ENCODE data around the gene LCN6.
"Not testable (repeated sequence)": the region's sequence is repeated elsewhere in the genome, so short reads cannot be mapped to it uniquely, and the experiment has no call there.

The LCN6 gene

DNA sequence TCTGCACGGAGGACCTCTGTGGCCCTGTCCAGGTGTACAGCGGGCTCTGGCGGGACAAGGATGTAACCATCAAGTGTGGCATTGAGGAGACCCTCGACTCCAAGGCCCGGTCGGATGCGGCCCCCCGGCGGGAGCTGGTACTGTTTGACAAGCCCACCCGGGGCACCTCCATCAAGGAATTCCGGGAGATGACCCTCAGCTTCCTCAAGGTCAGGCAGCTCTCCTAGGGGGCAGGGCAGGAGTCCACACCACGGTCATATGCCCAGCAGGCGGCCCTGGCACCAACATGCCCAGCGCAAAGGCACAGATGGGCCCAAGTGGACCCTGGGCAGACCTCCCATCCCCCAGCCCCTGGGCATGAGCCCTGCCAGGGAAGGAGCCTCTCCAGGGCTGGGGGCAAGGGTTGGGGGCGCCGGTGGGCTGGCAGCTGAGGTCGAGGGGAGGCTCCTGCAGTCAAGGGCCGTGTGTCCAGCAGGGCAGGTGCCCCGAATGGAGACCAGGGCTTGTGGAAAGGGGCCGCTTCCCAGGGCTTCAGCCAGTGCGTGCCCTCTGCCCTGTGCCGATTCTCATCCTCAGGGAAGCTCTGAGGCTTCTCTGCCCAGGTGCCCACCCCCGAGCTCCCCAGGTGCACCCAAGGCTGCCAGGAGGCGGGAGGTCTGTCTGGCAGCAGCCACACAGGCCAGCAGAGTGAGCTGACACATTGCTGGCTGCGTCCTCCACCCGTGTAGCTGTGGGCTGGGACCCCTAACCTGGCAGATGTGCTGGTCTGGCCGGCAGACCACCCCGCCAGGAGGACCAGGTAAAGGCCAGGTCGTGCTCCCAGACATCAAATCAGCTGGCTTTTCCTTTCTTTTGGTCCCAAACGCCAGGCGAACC is 26.0 kb downstream of the LCN6 start:
- DNase-seq = no peak

DNA sequence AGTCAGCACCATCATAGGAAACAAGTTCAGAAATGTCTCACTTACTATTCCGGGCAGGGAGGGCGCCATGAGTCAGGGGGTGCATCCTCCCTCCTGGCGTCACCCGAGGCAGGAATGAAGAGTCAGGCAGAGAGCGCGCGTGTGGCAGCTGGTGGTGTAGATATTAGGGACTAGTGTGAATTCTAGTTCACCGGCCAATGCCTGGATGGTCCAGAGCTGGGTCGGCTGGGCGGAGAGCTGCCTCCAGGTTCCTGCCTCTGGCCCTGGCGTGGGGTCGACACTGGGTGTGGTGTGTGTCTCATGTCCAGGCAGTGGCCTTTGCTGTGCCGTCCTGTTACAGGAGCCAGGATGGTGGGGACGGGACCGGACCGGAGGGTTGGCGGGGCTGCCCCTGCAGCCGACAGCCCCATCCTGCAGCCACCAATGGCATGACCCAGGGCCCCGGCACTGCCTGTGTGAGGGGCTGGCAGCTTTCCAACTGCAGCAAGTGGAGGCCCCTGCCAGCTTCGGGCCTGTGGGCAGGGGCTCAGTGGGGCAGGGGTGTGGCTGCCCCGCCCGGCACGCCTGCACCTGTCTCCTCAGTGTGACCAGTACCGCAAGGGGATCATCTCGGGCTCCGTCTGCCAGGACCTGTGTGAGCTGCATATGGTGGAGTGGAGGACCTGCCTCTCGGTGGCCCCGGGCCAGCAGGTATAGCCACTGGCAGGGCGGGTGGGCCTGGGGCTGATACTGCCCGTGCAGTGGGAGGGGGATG is 26.8 kb downstream of the LCN6 start:
- no peak for DNase-seq

DNA sequence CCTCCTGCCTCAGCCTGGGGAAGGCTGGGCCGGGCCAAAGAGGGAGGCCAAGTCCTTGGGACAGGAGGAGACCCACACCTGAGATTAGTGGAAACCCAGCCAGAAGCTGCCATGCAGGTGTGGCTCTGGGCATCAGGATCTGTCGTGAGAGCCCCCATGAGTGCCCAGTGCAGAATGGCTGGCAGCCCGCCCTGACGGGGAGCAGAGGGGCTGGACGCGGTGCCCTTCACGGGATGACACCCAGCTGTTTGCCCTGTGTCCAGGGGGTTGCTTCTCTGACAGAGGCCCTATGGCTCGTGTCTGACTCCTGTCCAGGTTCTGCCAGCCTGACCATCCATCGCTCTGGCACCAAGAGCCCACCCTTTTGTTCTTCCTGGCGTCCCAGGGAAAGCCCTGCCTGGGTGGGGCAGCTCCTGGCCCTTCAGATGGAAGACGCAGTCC is 27.4 kb downstream of the LCN6 start:
- DNase-seq = no peak

DNA sequence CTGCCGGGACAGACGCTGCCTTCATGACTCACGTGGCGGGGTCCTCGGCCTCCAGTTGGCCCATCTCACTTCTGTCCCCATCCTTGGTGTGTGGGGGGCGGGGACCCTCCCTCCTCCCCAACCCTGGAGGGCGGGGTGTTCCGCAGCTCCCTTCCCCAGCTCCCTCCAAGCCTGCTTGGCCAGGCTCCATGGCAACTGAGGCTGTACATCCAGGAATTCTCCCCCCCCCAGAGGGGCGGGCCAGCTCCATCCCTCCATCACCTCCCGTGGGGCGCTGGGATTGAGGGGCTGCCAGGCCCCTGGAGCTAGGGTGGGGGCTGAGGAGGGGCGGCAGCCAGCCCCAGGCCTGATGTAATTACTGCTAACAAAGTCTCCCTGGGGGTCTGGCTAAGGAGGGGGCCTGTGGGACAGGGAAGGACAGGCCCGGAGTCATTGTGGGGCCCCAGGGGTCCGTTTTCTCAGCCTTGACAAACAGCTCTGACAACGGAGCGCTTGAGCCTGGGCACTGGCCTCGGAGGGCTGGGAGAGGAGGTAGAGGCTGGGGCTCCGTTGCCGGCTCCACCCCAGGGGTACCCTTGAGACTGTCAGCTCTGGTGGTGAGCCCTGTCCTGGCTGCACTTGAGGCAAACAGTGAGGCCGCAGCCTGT is 28.0 kb downstream of the LCN6 start:
- no peak for DNase-seq

DNA sequence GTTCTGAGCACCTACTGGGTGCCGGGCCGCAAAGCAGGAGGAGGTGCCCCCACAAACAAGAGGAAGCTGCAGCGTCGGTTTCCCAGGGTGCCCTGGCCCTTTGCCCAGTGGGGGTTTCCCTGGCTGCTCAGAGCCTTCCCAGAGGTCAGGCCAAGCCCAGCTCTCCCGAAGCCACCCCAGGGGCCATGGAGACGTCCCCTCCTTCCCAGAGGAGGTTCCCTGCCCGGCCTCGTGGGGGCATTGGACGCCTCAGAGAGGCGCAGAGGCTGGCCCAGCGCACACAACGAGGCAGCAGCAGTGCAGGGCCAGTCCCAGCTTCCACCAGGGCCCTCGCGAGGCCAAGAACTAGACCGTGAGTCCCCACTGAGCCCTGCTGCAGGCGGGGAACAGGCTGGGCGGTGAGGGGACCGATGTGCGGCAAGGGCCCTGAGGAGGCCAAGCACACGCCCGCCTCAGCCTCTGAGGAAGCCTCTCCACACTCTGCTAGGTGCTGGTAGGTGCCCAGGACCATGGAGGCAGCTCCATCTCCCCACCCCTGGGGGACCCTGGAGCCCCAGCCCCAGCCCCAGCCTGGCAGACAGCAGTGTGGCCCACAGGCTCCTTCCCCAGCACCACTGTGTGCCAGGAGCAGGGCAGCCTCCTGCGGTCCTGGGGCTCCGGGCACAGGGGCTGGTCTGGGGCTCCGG is 29.0 kb downstream of the LCN6 start:
- no peak for DNase-seq

DNA sequence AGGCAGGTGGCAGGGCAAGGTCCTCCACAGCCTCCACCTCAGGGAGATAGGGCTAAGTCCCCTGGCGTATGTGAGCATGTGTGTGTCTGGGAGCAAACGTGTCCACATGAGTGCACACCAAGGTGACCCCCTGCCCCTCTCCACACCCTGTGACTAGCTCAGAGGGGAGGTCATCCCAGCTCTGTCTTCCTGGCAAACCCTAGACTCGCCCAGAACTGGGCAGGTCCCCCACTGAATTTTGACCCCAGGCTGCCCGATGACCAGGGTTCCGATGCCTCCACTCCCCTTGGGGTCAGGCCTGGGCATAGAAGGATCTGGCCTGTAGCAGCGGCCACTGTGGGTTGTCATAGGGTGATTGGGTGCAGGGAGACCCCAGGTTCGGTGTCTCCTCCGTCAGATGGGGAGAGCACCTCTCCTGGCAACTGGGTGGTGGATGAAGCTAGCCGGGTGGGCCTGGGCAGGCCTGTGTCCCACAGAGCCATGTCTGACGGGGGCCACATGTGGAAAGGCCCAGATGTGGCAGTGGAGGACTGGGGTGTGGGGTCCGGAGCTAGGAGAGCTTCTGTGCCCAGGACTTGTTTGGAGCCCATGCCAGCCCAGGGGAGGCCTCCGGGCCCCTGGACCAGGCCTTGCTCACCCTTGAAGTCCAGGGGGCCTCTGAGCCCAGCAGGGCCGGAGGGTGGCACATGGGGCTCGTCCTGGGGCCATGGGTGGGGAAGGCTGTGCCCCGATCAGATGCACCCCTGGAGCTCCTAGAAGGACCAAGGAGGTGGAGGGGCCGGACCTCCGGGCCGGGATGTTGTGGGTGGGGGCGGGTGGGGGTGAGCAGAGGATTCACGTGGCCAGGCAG is 29.8 kb downstream of the LCN6 start:
- DNase-seq = no peak

DNA sequence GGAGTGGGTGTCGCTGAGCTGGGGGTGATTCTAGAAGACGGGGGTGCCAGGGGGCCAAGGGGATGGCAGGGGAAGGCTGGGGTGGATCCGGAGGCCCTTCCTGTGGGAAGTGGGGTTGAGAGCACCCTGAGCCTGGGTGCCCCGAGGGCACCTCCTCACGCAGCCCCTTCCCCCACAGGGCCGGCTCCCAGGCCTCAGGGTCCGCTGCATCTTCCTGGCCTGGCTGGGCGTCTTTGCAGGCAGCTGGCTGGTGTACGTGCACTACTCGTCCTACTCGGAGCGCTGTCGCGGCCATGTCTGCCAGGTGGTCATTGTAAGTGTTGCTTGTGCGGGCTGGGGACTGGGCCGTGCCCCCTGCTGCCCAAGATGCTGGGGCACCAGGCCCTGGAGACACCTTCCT is 30.9 kb downstream of the LCN6 start:
- DNase-seq = no peak

DNA sequence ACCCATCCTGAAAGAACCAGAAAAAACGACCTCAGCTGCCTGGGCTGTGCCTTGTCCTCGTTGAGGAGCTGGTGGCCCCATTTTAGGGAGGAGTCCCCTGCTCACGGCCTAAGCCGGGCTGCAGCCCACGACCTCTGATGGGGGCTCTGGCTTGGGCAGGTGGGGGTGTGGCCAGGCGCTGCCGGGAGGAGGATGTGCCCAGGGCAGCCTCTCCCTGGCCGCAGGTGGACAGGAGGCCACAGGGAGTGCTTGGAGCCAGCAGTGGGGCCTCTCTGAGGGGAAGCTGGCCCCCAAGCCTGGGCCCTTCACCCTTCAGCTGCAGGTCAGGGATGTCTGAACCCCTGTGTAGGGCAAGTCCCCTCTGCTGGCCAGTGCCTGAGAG is 33.4 kb downstream of the LCN6 start:
- DNase-seq = no peak

DNA sequence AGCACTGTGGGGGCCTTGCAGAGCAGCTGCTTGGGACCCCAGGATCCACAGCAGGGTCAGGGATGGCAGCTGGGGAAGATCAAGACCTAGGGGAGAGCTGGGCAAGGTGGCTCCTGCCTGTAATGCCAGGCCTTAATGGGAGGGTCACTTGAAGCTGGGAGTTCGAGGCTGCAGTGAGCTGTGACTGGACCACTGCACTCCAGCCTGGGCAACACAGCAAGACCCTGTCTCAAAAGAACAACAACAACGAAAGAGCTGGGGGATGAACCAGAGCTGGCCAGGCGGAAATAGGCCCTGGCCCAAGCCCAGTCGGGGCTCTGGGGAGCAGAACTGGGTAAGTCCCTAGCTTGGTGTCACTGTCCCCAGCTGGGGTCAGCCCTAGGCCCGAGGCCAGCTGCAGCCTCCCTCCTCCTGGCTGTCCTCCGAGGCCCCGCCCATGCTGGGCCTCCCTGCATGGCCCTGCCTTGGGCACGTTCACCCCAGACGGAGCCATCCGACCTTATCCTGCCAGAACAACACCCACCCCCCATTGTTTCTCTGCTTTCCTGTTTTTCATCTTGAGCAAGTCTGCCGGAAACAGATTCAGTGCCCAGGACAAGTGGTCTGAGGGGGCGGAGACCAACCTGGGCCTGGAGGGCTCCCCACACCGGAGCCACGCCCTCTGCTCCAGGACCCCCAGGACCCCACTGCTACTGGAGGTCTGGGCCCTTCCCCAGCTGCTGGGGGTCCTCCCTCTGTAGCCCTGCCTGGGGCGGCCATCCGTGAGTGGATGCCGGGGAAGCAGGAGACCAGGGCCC is 34.0 kb downstream of the LCN6 start:
- no peak for DNase-seq

DNA sequence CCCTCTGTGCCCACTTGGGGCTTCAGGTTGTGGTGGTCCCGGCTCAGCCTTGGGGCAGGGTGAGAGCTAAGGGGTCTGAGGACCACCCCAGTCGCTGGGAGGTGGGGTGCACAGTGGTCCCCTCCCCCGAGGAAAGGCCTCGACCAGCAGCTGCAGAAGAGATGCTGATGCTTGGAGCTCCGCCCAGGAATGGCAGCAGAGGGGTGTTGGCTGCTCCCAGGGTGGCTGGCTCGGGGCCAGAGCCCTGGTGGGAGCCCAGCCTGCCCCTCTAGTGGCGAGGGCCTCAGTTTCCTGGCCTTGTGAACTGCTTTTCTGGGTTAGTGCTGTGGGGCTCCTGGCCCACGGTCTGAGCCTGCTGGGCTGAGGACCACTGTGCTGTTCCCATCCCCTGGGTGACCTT is 34.8 kb downstream of the LCN6 start:
- DNase-seq = no peak

DNA sequence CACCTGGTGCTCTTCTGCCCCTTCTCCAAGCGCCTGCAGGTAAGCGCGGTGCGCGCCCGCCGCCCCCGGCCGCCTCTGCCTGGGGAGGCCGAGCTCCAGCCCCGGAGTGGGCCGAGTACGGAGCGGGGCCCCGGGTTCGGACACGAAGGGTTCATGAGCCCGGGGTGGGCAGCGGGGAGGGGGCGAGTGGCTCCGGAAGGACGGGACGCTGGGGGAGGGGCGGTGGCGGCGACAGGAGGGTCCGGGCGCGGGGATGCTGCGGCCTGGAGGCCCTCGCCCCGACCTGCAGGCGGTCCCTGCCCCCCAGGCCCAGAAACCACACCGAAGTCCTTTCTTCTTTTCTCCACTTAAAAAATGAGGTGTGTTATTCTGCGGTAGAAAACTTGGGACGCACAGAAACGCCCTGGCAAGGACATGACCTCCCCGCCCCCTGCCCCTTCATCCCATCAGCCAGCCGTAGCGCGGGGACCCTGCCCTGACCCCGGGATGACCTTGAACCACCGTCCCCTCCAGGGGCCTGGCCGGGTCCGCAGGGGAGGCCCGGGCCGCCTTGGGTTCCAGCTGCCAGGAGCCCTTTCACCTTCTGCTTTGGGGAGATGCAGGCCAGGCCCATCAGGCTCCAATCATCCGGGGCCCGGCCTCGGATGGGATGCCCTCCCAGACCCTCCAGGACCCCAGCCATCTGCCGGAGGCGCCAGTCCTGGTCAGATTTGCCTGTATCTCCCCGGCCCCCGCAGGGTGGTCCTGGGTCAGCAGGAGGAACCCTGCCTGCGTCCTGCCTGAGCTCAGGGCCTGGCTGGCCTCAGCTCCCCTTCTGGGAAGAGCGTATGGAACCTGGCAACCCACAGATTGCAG is 35.4 kb downstream of the LCN6 start:
- DNase-seq = no peak

DNA sequence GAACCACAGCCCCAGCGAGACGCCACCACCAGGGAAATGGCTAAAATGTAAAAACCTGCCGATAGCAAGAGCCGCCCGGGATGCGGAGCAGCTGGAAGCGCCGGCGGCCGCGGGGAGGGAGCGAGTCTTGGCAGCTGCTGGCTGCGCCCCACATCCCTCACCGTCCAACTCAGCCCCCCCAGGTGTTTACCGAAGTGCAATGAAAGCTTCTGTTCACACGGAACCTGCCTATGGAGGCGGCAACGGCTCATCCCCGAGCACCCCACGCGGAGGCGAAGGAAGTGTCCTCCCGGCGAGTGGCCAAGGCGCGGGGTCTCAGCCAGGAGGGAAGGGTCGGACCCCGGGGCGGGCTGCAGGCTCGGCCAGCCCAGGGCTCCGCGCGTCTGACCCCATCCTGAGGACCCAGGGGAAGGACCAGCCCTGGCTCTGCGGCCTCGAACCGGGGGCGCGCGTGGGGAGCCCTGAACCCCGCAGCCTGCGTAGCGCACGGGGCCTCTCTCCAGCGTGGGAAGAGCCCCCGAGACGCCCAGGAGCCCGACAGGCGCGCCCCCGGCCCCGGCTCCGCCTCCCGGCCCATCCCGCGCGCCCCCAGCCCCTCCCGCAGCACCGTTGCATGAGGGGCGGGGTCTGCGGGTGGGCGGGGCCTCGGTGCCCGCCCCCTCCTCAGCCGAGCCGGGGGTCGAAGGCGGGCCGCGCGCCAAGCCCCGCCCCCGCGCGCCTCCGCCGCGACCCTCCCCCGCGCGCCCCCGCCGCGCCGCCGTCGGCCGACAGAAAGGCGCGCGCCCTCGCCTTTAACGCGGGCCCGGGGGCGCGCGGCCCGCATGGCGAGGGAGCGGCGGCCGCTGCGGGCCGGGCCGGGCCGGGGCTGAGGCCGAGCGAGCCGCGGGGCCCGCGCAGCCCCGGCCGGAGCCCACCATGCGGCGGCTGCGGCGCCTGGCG is 36.3 kb downstream of the LCN6 start, which contains the start of gene DIPK1B:
Gene DIPK1B, plus strand, starts transcription at position 822 of the 939 bp plus-strand sequence. Its CDS starts 94 bp downstream, at position 916.
- DNase-seq = no peak

DNA sequence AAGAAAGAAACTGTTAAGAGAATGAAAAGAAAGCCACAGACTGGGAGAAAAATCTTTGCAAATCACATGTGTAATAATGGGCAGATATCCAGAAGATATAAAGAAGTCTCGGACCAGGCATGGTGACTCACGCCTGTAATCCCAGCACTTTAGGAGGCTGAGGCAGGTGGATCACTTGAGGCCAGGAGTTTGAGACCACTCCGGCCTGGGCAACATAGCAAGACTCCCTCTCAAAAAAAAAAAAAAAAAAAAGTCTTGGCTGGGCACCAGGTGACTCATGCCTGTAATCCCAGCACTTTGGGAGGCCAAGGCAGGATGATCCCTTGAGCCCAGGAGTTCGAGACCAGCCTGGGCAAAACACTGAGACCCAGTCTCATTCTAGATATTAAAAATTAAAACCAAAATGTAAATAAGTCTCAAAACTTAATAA is 37.1 kb downstream of the LCN6 start:
- DNase-seq = not testable (repeated sequence)

DNA sequence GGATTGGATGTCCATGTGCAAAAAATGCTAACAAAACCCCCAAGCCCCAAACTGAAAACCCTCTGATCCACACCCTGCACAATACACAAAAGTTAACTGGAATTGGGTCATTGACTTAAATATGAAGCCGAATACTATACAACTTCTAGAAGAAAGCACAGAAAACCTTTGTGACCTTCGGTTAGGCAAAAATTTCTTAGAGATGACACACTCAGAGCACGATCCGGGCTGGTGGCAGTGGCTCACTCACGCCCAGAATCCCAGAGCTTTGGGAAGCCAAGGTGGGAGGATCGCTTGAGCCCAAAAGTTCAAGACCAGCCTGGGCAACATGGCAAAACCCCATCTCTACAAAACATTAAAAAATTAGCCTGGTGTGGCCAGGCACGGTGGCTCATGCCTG is 37.8 kb downstream of the LCN6 start:
- DNase-seq = no peak

DNA sequence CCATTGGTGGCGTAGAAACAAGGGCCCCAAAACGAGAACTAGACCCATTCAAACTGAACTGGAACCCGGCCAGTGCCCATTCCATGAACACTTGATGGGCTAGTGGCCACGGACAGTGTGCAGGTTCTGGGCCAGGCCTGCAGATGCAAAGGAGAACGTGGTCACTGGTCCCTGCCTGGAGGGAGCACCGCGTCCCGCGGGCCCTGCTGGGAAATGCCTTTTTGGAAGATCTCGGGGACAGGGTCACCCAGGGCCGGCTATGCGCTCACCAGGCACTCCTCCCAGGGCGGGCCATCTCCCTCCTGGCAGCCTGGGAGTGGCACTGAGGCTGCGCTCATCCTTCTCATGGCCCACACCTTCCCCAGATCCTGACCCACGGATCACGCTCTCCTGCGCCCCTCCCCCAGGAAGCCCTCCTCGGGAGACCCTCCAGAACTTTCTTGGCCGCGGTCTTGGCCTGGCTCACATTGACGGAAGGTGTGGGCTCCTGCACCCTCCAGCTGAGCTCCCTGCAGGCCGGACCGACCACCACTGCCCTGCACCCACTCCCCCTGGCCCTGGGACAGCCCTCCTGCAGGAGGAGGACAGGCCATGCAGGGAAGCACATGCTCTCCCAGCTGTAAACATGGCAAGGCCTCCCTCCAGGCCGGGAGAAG is 38.7 kb downstream of the LCN6 start:
- DNase-seq = no peak

DNA sequence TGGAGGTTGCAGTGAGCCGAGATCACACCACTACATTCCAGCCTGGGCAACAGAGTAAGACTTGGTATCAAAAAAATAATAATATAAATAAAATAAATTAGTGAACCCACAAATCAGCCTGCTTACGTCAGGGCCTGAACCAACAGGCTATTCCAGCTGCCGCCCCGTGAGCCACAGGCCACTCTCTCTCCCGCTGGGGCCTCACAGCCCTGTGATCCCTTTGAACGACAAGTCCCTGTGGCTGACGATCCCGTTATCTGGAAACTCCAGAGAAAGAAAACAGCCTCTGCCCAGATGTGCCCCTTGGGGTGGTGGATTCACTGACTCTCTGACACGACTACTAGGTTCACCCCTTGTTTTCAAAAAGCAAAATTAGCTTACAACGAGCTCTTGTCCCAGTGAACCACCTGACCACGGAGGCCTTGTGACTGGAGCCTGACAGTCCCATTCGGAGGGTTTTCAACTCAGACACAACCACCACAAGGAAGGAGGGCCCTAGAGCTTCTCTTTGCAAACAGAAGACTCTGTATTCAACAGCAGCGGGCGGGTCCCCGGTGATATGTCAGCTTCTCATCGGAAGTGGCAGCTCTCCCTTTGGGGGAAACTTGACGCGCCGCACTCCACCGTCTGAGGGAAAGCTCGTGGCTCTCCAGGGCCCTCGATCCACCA is 40.3 kb downstream of the LCN6 start:
- DNase-seq = no peak

DNA sequence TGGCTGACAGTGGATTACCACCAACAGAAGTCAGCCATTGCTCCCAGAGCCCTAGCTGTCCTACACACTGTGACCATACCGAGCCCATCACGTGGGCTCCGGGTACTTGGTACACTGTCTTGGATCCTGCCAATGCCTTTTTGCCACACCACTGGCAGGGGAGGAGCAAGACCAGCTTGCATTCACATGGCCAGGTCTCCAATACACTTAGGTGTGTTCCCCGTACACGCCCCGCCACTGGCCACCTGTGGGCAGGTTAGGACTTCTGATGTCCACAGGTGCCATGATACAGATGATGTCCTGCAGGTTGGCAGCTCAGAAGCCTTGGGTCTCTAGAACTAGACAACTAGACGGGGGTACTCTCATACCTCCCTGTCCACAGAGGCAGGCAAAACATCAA is 41.3 kb downstream of the LCN6 start:
- DNase-seq = no peak

DNA sequence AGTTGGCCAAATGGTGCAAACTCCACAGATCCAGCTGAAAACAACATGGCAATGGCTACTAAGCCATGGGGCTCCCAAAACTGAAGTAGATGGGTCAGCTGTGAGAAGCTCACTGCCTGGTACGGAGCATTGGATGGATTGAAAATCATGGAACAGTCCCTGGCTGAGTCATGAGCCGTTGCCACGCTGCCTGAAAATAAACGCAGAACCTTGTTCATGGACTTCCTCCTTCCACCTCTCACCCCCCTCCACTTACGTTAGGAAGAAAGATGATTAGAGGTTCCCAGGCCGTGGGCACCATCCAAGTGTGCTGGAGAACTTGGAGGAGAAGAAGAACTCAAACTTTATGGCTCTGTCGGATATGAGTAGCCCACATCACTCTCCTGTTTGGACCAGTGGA is 42.8 kb downstream of the LCN6 start:
- no peak for DNase-seq

All from activated naive CD4-positive, alpha-beta T cell (primary cell).